ENCODE measurements around the gene SHISA4. TPM values are rescaled to one million over a fixed set of nuclear protein-coding genes. Genes with fewer than 3 reads are reported as not detected.
A peak's percentile ranks its signal among the peaks of the same experiment; 100 is the strongest.

SHISA4 gene
- polyA plus RNA-seq, 10 donors = 31.9 to 84.7 (median 61.6) TPM

GRCh38 chr1:201877877-201878401 lies 10.8 kb upstream of the SHISA4 start:
- peak; percentile 36 to 54 (median 37) for DNase-seq

- DNase-seq = no peak
Measured at GRCh38 chr1:201880928-201881571, 7.6 kb upstream of the SHISA4 start.

- no peak for DNase-seq
Measured at GRCh38 chr1:201881617-201882016, 7.1 kb upstream of the SHISA4 start.

- peak; percentile 40 to 84 (median 43) for DNase-seq
Measured at GRCh38 chr1:201882665-201883132, 6.0 kb upstream of the SHISA4 start.

- no peak for DNase-seq
Measured at GRCh38 chr1:201883266-201883665, 5.4 kb upstream of the SHISA4 start.

- no peak for DNase-seq
Measured at GRCh38 chr1:201883786-201884185, 4.9 kb upstream of the SHISA4 start.

GRCh38 chr1:201884425-201884824 lies 4.3 kb upstream of the SHISA4 start:
- DNase-seq = peak in 2 of 3 donors; percentile 34 to 48

- no peak for DNase-seq
Measured at GRCh38 chr1:201885531-201886075, 3.1 kb upstream of the SHISA4 start.

- no peak for DNase-seq
Measured at GRCh38 chr1:201886103-201886885, 2.4 kb upstream of the SHISA4 start.

GRCh38 chr1:201887116-201887866 lies 1.4 kb upstream of the SHISA4 start:
- no peak for DNase-seq

- no peak for DNase-seq
Measured at GRCh38 chr1:201889090-201889968, 631 bp downstream of the SHISA4 start.

- no peak for DNase-seq
Measured at GRCh38 chr1:201890223-201890622, 1.5 kb downstream of the SHISA4 start.

- DNase-seq = no peak
Measured at GRCh38 chr1:201890806-201891450, 2.2 kb downstream of the SHISA4 start.

GRCh38 chr1:201891451-201892045 lies 2.9 kb downstream of the SHISA4 start:
- DNase-seq = no peak

- DNase-seq = no peak
Measured at GRCh38 chr1:201892211-201892610, 3.5 kb downstream of the SHISA4 start.

- no peak for DNase-seq
Measured at GRCh38 chr1:201893431-201893830, 4.7 kb downstream of the SHISA4 start.

- no peak for DNase-seq
Measured at GRCh38 chr1:201894343-201895119, 5.8 kb downstream of the SHISA4 start.

- DNase-seq = no peak
Measured at GRCh38 chr1:201895120-201895665, 6.5 kb downstream of the SHISA4 start.
